H9 (cell line): Measurements from ENCODE around the gene AHNAK2. TPM values are rescaled to one million over a fixed set of nuclear protein-coding genes. Genes with fewer than 3 reads are reported as not detected.

Source experiments
- DNase-seq: peaks from one replicate; pipeline ENCODE4 v3.0.0-alpha.2; 2017
- H2AFZ ChIP-seq: one replicate; pipeline ENCODE4 v1.6.1; 2013; ENCODE audit warnings: mild to moderate bottlenecking, low read length, control low read depth, moderate library complexity
- H2AK5ac ChIP-seq: 2 replicates; pipeline ENCODE4 v1.6.1; 2013; ENCODE audit warnings: low read length, control low read depth, mixed read lengths; ENCODE audit not compliant: insufficient read length
- H2BK120ac ChIP-seq: one replicate; pipeline ENCODE4 v1.6.1; 2013; ENCODE audit warnings: low read depth, mild to moderate bottlenecking, low read length, control low read depth, inconsistent platforms; ENCODE audit not compliant: poor library complexity, severe bottlenecking
- H2BK12ac ChIP-seq: 2 replicates; pipeline ENCODE4 v1.6.1; 2013; ENCODE audit warnings: low read length, control low read depth, mixed read lengths, low read depth; ENCODE audit not compliant: insufficient read length
- H2BK15ac ChIP-seq: 2 replicates; pipeline ENCODE4 v1.6.1; 2013; ENCODE audit warnings: low read depth, low read length, control low read depth
- H2BK20ac ChIP-seq: one replicate; pipeline ENCODE4 v1.6.1; 2013; ENCODE audit warnings: low read depth, mild to moderate bottlenecking, low read length, control low read depth, inconsistent platforms; ENCODE audit not compliant: poor library complexity, severe bottlenecking
- H2BK5ac ChIP-seq: 2 replicates; pipeline ENCODE4 v1.6.1; 2013; ENCODE audit warnings: low read length, control low read depth, mixed read lengths; ENCODE audit not compliant: insufficient read length
- H3K14ac ChIP-seq: 2 replicates; pipeline ENCODE4 v1.6.1; 2013; ENCODE audit warnings: low read length, control low read depth; ENCODE audit not compliant: insufficient read depth
- H3K18ac ChIP-seq: 2 replicates; pipeline ENCODE4 v1.6.1; 2013; ENCODE audit warnings: low read depth, mild to moderate bottlenecking, mixed read lengths, low read length, control low read depth; ENCODE audit not compliant: insufficient read length
- H3K23ac ChIP-seq: 2 replicates; pipeline ENCODE4 v1.6.1; 2013; ENCODE audit warnings: low read length, control low read depth, mixed read lengths, low read depth; ENCODE audit not compliant: insufficient read length
- H3K23me2 ChIP-seq: 2 replicates; pipeline ENCODE4 v1.6.1; 2013; ENCODE audit warnings: low read depth, mild to moderate bottlenecking, mixed read lengths, low read length, control low read depth; ENCODE audit not compliant: insufficient read length, poor library complexity, severe bottlenecking
- H3K27ac ChIP-seq: 2 replicates; pipeline ENCODE4 v1.5.1; 2013; ENCODE audit warnings: low read length, control low read depth, mixed read lengths, low read depth; ENCODE audit not compliant: insufficient read length
- H3K27me3 ChIP-seq: 2 replicates; pipeline ENCODE4 v1.6.1; 2013; ENCODE audit warnings: low read length, control low read depth, inconsistent platforms; ENCODE audit not compliant: insufficient read depth
- H3K4ac ChIP-seq: 2 replicates; pipeline ENCODE4 v1.6.1; 2013; ENCODE audit warnings: low read depth, mild to moderate bottlenecking, control low read depth, inconsistent platforms, low read length, moderate library complexity
- H3K4me1 ChIP-seq: 2 replicates; pipeline ENCODE4 v1.6.1; 2013; ENCODE audit warnings: low read length, control low read depth, inconsistent platforms; ENCODE audit not compliant: insufficient read depth
- H3K4me2 ChIP-seq: 2 replicates; pipeline ENCODE4 v1.6.1; 2013; ENCODE audit warnings: low read length, control low read depth, mixed read lengths; ENCODE audit not compliant: insufficient read length, insufficient read depth
- H3K56ac ChIP-seq: 2 replicates; pipeline ENCODE4 v1.6.1; 2013; ENCODE audit warnings: low read depth, mild to moderate bottlenecking, mixed read lengths, low read length, control low read depth; ENCODE audit not compliant: insufficient read length
- H3K79me1 ChIP-seq: 2 replicates; pipeline ENCODE4 v1.6.1; 2013; ENCODE audit warnings: low read depth, mild to moderate bottlenecking, moderate library complexity, low read length, control low read depth, inconsistent platforms; ENCODE audit not compliant: insufficient read depth, poor library complexity, severe bottlenecking
- H3K79me2 ChIP-seq: 2 replicates; pipeline ENCODE4 v1.6.1; 2013; ENCODE audit warnings: low read length, control low read depth, inconsistent platforms; ENCODE audit not compliant: insufficient read depth
- H3K9ac ChIP-seq: 2 replicates; pipeline ENCODE4 v1.6.1; 2013; ENCODE audit warnings: low read length, control low read depth, mixed read lengths; ENCODE audit not compliant: insufficient read length; ENCODE audit errors: extremely low read depth
- H3K9me3 ChIP-seq: one replicate; pipeline ENCODE4 v1.6.1; 2013; ENCODE audit warnings: low read depth, low read length, inconsistent platforms; ENCODE audit not compliant: control insufficient read depth
- H3T11ph ChIP-seq: one replicate; pipeline ENCODE4 v1.6.1; 2013; ENCODE audit warnings: mild to moderate bottlenecking, low read length, control low read depth, inconsistent platforms
- H4K20me1 ChIP-seq: one replicate; pipeline ENCODE4 v1.6.1; 2013; ENCODE audit not compliant: control insufficient read depth, insufficient read length, insufficient read depth
- H4K5ac ChIP-seq: 2 replicates; pipeline ENCODE4 v1.6.1; 2013; ENCODE audit warnings: low read depth, mild to moderate bottlenecking, mixed read lengths, low read length, control low read depth; ENCODE audit not compliant: insufficient read length
- H4K8ac ChIP-seq: replicated peaks from 2 replicates; pipeline ENCODE4 v1.6.1; 2013; ENCODE audit warnings: low read length, control low read depth, mixed read lengths, low read depth; ENCODE audit not compliant: insufficient read length
- H4K91ac ChIP-seq: 2 replicates; pipeline ENCODE4 v1.6.1; 2013; ENCODE audit warnings: low read depth, mild to moderate bottlenecking, moderate library complexity, mixed read lengths, low read length, control low read depth; ENCODE audit not compliant: insufficient read length
- H3K27ac Mint-ChIP-seq, 3 experiments: 2 replicates in 2 of 3; 3 replicates in 1 of 3; pipeline ENCODE4 v1.8.0; 2020 to 2021; ENCODE audit warnings: mixed read lengths in 3 of 3, mild to moderate bottlenecking in 1 of 3, moderate library complexity in 1 of 3
- H3K27me3 Mint-ChIP-seq: 2 replicates; pipeline ENCODE4 v1.8.0; 2021; ENCODE audit warnings: low read depth, mild to moderate bottlenecking, moderate library complexity, mixed read lengths
- H3K36me3 Mint-ChIP-seq, 3 experiments: 2 replicates in 2 of 3; 3 replicates in 1 of 3; pipeline ENCODE4 v1.8.0; 2020 to 2021; ENCODE audit warnings: low read depth in 3 of 3, mixed read lengths in 3 of 3; ENCODE audit not compliant: insufficient read depth in 1 of 3
- H3K4me1 Mint-ChIP-seq, 2 experiments: 2 replicates each; pipeline ENCODE4 v1.8.0; 2020; ENCODE audit warnings: mixed read lengths in 2 of 2
- H3K4me3 Mint-ChIP-seq, 2 experiments: 2 replicates in 1 of 2; 3 replicates in 1 of 2; pipeline ENCODE4 v1.8.0; 2020 to 2021; ENCODE audit warnings: mild to moderate bottlenecking in 2 of 2, mixed read lengths in 2 of 2, moderate library complexity in 1 of 2
- H3K9me3 Mint-ChIP-seq, 2 experiments: 2 replicates in 1 of 2; 3 replicates in 1 of 2; pipeline ENCODE4 v1.8.0; 2020; ENCODE audit warnings: mild to moderate bottlenecking in 2 of 2, mixed read lengths in 2 of 2, moderate library complexity in 1 of 2
- CTCF ChIP-seq: fragments of 200-600 bp; sonication (generic); conservative IDR thresholded peaks from 3 replicates; pipeline ENCODE4 v1.8.0; 2021; ENCODE audit warnings: antibody characterized with exemption, mild to moderate bottlenecking
- WGBS: extraction: QIAGEN DNeasy Blood & Tissue Kit; methylation state at CpG from one replicate; pipeline ENCODE4 v1.1.7; 2013; ENCODE audit warnings: missing lambda C conversion rate, low lambda C conversion rate, mixed read lengths; ENCODE audit not compliant: insufficient read length; ENCODE audit errors: extremely low coverage; 5-methylcytosine and 5-hydroxymethylcytosine counted together
- total RNA-seq: library from RNA; stranded (reverse); gene quantifications from 2 replicates; pipeline ENCODE4 v1.2.1, GENCODE V29; 2021

Gene AHNAK2
- total RNA-seq, 1 experiment from 2014 or later: 2.8 TPM

GRCh38 chr14:104893435-104894207, 84.6 kb downstream of the AHNAK2 start:
- Histone ChIP-seq H3T11ph (no peak overlapping the region), H2BK5ac (no peak overlapping the region), H2BK120ac (no peak overlapping the region), H3K23ac (no peak overlapping the region), H2AFZ (no peak overlapping the region), H4K20me1 (no peaks in the 10 kb centered on the region), H4K5ac (no peak overlapping the region), H4K91ac (no peak overlapping the region), H3K4me2 (no peak overlapping the region), H3K27me3 (no peaks in the 10 kb centered on the region), H3K14ac (no peak overlapping the region), H2BK20ac (no peak overlapping the region), H3K4me1 (no peaks in the 10 kb centered on the region), H2BK15ac (no peak overlapping the region), H3K18ac (no peak overlapping the region), H3K27ac (no peak overlapping the region), H2AK5ac (no peak overlapping the region), H3K79me1 (no peaks in the 10 kb centered on the region), H3K9me3 (no peaks in the 10 kb centered on the region), H3K56ac (no peak overlapping the region), H3K23me2 (no peaks in the 10 kb centered on the region), H2BK12ac (no peak overlapping the region), H3K79me2 (no peaks in the 10 kb centered on the region), H4K8ac (no peak overlapping the region), H3K9ac (no peak overlapping the region), H3K4ac (no peak overlapping the region)
- Mint-ChIP-seq H3K4me1 (peaks cover 2 to 8% of the 10 kb centered on the region in 2 experiments), H3K4me3 (no peak overlapping the region), H3K9me3 (peaks cover 0 to 5% of the 10 kb centered on the region in 2 experiments; a peak in 1 of 5 replicates), H3K27me3 (peaks cover under 1% of the 10 kb centered on the region), H3K27ac (no peak overlapping the region), H3K36me3 (peaks cover 0 to 5% (median 0%) of the 10 kb centered on the region in 3 experiments; a peak in 2 of 7 replicates)
- WGBS: no CpG with 5 or more reads among the region's 39 CpGs
- no peak for TF ChIP-seq CTCF
- peak; percentile 35 for DNase-seq
